Measurements from ENCODE around the gene INTS14.

The INTS14 gene

GRCh38 chr15:65576664-65577063, 34.3 kb downstream of the INTS14 start:
- no peaks in the 10 kb centered on the region for H3K9me3 ChIP-seq (replicated peaks; ENCODE audit: insufficient read depth, low read length)
- H3K4me2 ChIP-seq (ENCODE audit: low read depth, low read length), result no peak overlapping the region
- H3K27me3 ChIP-seq (replicated peaks; ENCODE audit: insufficient read depth, low read length), result no peaks in the 10 kb centered on the region
- 0 out of 2 replicates have a peak, but pooled peaks cover 3% of the 10 kb centered on the region for H3F3A ChIP-seq (ENCODE audit: insufficient read depth, low read length)
- H3K4me1 ChIP-seq (ENCODE audit: low read length), result peaks cover 8% of the 10 kb centered on the region
- peaks cover 3% of the 10 kb centered on the region; the same call in 1 of the 2 replicates for H3K36me3 ChIP-seq (replicated peaks; ENCODE audit: insufficient read depth, low read length)
- H3K27ac ChIP-seq (ENCODE audit: low read length), result no peak overlapping the region
- H4K20me1 ChIP-seq (ENCODE audit: insufficient read depth, low read length), result no peaks in the 10 kb centered on the region
- no peaks in the 10 kb centered on the region for H3K79me2 ChIP-seq (ENCODE audit: low read length)
- TF ChIP-seq EZH2 (optimal IDR thresholded peaks at IDR 0.05; ENCODE audit: low read depth, low read length), result no peak
- TF ChIP-seq CTCF (IDR thresholded peaks at IDR 0.05; ENCODE audit: low read length), result no peak
- TF ChIP-seq EZH2phosphoT487 (IDR thresholded peaks at IDR 0.05; ENCODE audit: low read length), result no peak
- no peak overlapping the region for H3K4me3 ChIP-seq (ENCODE audit: low read length)
- no peak overlapping the region for H2AFZ ChIP-seq (ENCODE audit: low read length)
- no peak overlapping the region for H3K9ac ChIP-seq (ENCODE audit: low read length)
- no peak for DNase-seq
- no peaks in the 10 kb centered on the region for H3K9me2 ChIP-seq (replicated peaks; ENCODE audit: insufficient read depth, low read length)

GRCh38 chr15:65571971-65572370, 39.0 kb downstream of the INTS14 start:
- H3K36me3 ChIP-seq (replicated peaks; ENCODE audit: insufficient read depth, low read length), result peaks cover 7% of the 10 kb centered on the region; the same call in 1 of the 2 replicates
- H3K27ac ChIP-seq (ENCODE audit: low read length), result peak overlapping the region; percentile 5; the same call in 1 of the 2 replicates
- TF ChIP-seq EZH2phosphoT487 (IDR thresholded peaks at IDR 0.05; ENCODE audit: low read length) (no peak), CTCF (IDR thresholded peaks at IDR 0.05; ENCODE audit: low read length) (no peak), EZH2 (optimal IDR thresholded peaks at IDR 0.05; ENCODE audit: low read depth, low read length) (no peak)
- H3K4me2 ChIP-seq (ENCODE audit: low read depth, low read length), result peak overlapping the region; percentile 31; the same call in 1 of the 2 replicates
- DNase-seq, result peak; percentile 30
- no peaks in the 10 kb centered on the region for H3K9me3 ChIP-seq (replicated peaks; ENCODE audit: insufficient read depth, low read length)
- peaks cover 13% of the 10 kb centered on the region for H3K4me1 ChIP-seq (ENCODE audit: low read length)
- no peaks in the 10 kb centered on the region for H3K9me2 ChIP-seq (replicated peaks; ENCODE audit: insufficient read depth, low read length)
- no peak overlapping the region for H3K9ac ChIP-seq (ENCODE audit: low read length)
- no peaks in the 10 kb centered on the region for H3K79me2 ChIP-seq (ENCODE audit: low read length)
- H4K20me1 ChIP-seq (ENCODE audit: insufficient read depth, low read length), result no peaks in the 10 kb centered on the region
- no peaks in the 10 kb centered on the region for H3K27me3 ChIP-seq (replicated peaks; ENCODE audit: insufficient read depth, low read length)
- H2AFZ ChIP-seq (ENCODE audit: low read length), result no peak overlapping the region
- no peak overlapping the region for H3K4me3 ChIP-seq (ENCODE audit: low read length)
- H3F3A ChIP-seq (ENCODE audit: insufficient read depth, low read length), result peaks cover 12% of the 10 kb centered on the region

DNA sequence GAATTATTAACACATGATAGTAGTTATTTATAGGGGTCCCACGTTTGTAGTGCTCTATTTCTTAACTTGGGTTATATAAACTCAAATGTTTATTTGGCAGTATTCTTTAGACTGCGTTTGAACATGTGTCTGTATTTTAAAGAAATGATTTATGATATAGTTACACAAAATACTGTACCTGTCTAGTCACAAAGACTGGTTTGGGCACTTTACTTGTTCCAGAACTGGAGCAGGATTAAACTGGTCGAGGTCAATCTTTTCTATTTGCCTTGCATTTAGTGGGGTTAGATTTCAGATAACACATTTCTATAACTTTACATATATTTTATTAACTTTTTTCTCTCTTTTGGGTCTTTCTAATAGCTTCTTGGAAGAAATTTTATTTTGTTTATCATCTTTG, 41.2 kb downstream of the INTS14 start:
- H3K4me1 ChIP-seq (ENCODE audit: low read length), result peaks cover 13% of the 10 kb centered on the region
- no peaks in the 10 kb centered on the region for H3K9me3 ChIP-seq (replicated peaks; ENCODE audit: insufficient read depth, low read length)
- no peak for DNase-seq
- H3K4me3 ChIP-seq (ENCODE audit: low read length), result no peak overlapping the region
- peaks cover 12% of the 10 kb centered on the region for H3F3A ChIP-seq (ENCODE audit: insufficient read depth, low read length)
- peaks cover 7% of the 10 kb centered on the region; the same call in 1 of the 2 replicates for H3K36me3 ChIP-seq (replicated peaks; ENCODE audit: insufficient read depth, low read length)
- H3K79me2 ChIP-seq (ENCODE audit: low read length), result no peaks in the 10 kb centered on the region
- TF ChIP-seq CTCF (IDR thresholded peaks at IDR 0.05; ENCODE audit: low read length), result no peak
- TF ChIP-seq EZH2phosphoT487 (IDR thresholded peaks at IDR 0.05; ENCODE audit: low read length), result no peak
- no peak for TF ChIP-seq EZH2 (optimal IDR thresholded peaks at IDR 0.05; ENCODE audit: low read depth, low read length)
- no peak overlapping the region for H3K4me2 ChIP-seq (ENCODE audit: low read depth, low read length)
- H3K9me2 ChIP-seq (replicated peaks; ENCODE audit: insufficient read depth, low read length), result no peaks in the 10 kb centered on the region
- no peak overlapping the region for H3K9ac ChIP-seq (ENCODE audit: low read length)
- no peaks in the 10 kb centered on the region for H3K27me3 ChIP-seq (replicated peaks; ENCODE audit: insufficient read depth, low read length)
- H3K27ac ChIP-seq (ENCODE audit: low read length), result no peak overlapping the region
- no peak overlapping the region for H2AFZ ChIP-seq (ENCODE audit: low read length)
- no peaks in the 10 kb centered on the region for H4K20me1 ChIP-seq (ENCODE audit: insufficient read depth, low read length)
